Measurements from ENCODE around the gene CABP7. TPM values are rescaled to one million over a fixed set of nuclear protein-coding genes. Genes with fewer than 3 reads are reported as not detected.

The CABP7 gene
- total RNA-seq, 1 experiment from 2014 or later = not detected

DNA sequence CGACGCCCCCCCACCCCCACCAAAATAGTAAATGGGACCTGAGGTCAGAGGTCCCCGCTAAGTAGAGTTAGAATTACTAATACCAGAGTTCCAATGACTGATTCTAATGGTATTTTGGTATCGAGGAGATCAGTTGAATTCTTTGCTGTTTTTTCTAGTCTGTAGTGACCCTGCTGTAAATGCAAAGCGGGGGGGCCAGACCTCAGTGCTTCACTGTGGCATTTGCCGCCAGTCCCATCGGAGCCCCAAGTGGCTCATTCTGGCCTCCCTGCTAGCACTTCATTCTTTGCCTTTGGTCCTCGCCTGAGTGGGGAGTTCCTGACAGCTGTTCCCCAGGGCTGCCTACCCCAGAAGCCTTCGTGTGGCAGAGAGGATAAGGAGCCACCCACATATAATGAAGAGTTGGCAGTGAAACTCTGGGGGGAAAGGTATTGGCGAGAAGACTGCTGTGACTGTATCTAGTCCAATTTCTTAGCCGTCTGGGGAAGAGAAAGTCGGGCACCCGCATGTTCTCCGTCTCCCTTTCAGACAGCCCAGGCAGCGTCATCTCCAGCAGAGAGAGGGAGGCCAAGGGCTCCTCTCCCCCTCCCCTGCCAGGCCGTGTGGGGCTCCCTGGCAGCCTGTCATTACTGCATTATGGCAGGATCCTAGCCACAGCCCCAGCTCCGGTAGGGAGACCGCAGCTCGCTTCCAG is 19.4 kb upstream of the CABP7 start:
- no peaks in the 10 kb centered on the region for H3K9me3 ChIP-seq
- no peak overlapping the region for H3K4me3 ChIP-seq
- H3K36me3 ChIP-seq = peaks cover 18% of the 10 kb centered on the region
- H3K27me3 ChIP-seq = no peaks in the 10 kb centered on the region
- no peak for DNase-seq

DNA sequence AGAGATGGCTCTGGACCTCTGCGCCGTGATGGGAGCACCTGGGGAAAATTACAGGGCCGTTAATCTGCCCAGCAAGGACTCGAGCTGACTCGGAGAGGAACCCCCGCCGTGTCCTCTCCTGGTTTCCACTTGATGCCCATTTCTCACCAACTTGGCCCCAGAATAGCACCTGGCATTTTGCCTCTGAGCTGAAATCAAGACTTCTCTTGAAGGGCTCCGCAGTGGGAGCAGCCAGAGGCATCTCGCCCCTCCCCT is 19.0 kb upstream of the CABP7 start:
- no peak for DNase-seq
- peaks cover 13% of the 10 kb centered on the region for H3K36me3 ChIP-seq
- H3K9me3 ChIP-seq = no peaks in the 10 kb centered on the region
- H3K4me3 ChIP-seq = no peak overlapping the region
- H3K27me3 ChIP-seq = no peaks in the 10 kb centered on the region

DNA sequence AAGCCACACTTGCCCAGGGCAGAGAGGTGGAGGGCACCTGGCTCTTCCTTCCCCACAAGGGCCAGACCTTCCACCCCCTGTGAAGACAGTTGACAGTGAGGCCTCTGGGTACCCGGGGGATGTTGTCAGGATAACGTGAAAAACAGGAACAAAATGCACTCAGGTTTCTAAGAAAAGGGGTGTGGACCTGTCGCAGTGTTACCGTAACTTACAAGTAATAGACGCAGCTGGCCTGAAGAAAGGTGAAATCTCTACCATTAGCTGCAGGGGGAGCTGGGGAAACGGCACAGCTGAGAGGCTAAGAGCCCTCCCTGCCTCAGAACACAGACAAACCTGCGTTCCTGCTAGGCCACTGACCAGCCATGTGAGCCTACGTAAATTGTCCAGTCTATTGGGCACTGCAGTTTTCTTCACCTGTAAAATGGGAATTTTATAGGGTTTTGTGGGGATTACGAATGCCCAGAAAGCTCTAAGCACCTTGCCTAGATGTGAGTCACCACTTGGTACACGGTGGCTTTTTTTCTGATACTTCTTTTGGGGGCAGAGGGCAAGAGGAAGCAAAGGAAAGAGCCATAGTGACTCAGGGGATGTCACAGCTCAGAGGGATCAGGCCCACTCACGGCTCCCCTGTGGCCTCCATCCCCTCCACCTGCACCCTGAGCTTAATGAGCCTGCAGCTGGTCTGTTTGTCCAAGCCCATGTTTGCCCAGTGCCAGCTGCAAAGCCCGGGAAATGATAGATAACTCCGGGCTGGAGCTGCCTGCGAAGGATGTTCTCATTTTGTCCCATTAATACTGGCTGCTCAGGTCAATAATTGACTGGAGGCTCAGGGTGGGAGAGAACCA is 18.4 kb upstream of the CABP7 start:
- Histone ChIP-seq H3K4me3 (no peak overlapping the region), H3K9me3 (no peaks in the 10 kb centered on the region), H3K36me3 (peaks cover 10% of the 10 kb centered on the region), H3K27me3 (no peaks in the 10 kb centered on the region)
- DNase-seq = no peak

DNA sequence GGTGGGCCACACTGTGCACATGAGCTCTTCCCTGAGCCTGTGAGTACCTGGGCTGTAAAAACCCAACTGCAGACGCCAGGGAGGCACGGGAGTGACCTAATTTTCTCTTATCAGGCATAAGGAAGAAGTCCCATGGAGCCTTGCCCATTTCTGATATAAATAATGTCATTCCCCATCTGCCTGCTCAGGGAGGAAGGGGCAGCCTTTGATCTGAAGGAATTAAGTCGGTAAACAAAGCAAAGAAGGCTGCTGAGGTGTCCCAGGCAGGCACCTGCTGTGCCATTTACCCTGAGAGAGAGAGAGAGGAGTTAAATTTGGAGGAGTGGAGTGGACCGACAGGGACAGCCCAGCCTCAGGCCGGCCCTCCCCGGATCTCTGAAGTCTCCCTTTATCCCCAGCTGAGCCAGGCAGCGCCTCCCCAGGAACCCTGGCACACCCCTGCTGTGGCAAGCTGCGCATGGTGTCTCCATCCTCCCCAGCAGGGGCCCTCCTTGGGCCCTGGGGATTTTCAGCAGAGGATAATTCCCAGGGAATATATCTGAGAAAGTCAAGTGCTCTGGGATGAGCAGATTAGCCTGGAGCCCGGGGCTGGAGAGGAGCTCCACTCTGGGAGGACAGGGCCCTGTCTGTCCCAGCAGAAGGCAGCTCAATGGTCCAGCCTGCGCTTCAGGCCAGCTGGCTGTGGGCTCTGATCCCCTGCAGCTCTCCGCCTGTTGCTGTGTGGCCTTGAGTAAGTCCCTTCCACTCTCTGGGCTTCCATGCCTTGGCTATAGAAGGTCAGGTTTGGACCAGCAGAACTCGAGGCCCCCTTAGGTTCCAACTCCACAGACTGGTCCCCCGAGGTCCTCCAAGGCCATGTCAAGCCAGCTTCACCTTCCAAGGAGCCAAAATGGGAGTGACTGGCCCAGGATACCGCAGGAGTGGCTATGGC is 17.5 kb upstream of the CABP7 start:
- Histone ChIP-seq H3K4me3 (no peak overlapping the region), H3K9me3 (no peaks in the 10 kb centered on the region), H3K36me3 (peaks cover 6% of the 10 kb centered on the region), H3K27me3 (no peaks in the 10 kb centered on the region)
- no peak for DNase-seq

GRCh38 chr22:29702931-29703501 is 16.8 kb upstream of the CABP7 start:
- Histone ChIP-seq H3K36me3 (peaks cover 2% of the 10 kb centered on the region), H3K27me3 (no peaks in the 10 kb centered on the region), H3K4me3 (no peak overlapping the region), H3K9me3 (no peaks in the 10 kb centered on the region)
- no peak for DNase-seq

GRCh38 chr22:29703569-29704195 is 16.1 kb upstream of the CABP7 start:
- H3K27me3 ChIP-seq = no peaks in the 10 kb centered on the region
- no peaks in the 10 kb centered on the region for H3K9me3 ChIP-seq
- no peak overlapping the region for H3K4me3 ChIP-seq
- no peak for DNase-seq
- no peaks in the 10 kb centered on the region; the same call in 1 of the 2 replicates for H3K36me3 ChIP-seq

GRCh38 chr22:29704528-29705285 is 15.1 kb upstream of the CABP7 start:
- no peaks in the 10 kb centered on the region for H3K9me3 ChIP-seq
- peak; percentile 67 for DNase-seq
- no peaks in the 10 kb centered on the region for H3K27me3 ChIP-seq
- H3K4me3 ChIP-seq = no peak overlapping the region
- H3K36me3 ChIP-seq = no peaks in the 10 kb centered on the region; the same call in 1 of the 2 replicates

GRCh38 chr22:29705651-29706050 is 14.2 kb upstream of the CABP7 start:
- H3K27me3 ChIP-seq = no peaks in the 10 kb centered on the region
- H3K36me3 ChIP-seq = no peaks in the 10 kb centered on the region
- no peak overlapping the region for H3K4me3 ChIP-seq
- H3K9me3 ChIP-seq = no peaks in the 10 kb centered on the region
- no peak for DNase-seq

GRCh38 chr22:29706486-29706885 is 13.3 kb upstream of the CABP7 start:
- Histone ChIP-seq H3K4me3 (no peak overlapping the region), H3K36me3 (no peaks in the 10 kb centered on the region), H3K9me3 (no peaks in the 10 kb centered on the region), H3K27me3 (no peaks in the 10 kb centered on the region)
- no peak for DNase-seq

GRCh38 chr22:29707010-29707409 is 12.8 kb upstream of the CABP7 start:
- Histone ChIP-seq H3K4me3 (no peak overlapping the region), H3K27me3 (no peaks in the 10 kb centered on the region), H3K36me3 (no peaks in the 10 kb centered on the region), H3K9me3 (no peaks in the 10 kb centered on the region)
- DNase-seq = no peak

GRCh38 chr22:29707471-29707870 is 12.3 kb upstream of the CABP7 start:
- H3K9me3 ChIP-seq = no peaks in the 10 kb centered on the region
- no peaks in the 10 kb centered on the region for H3K27me3 ChIP-seq
- H3K36me3 ChIP-seq = no peaks in the 10 kb centered on the region
- no peak for DNase-seq
- H3K4me3 ChIP-seq = no peak overlapping the region

DNA sequence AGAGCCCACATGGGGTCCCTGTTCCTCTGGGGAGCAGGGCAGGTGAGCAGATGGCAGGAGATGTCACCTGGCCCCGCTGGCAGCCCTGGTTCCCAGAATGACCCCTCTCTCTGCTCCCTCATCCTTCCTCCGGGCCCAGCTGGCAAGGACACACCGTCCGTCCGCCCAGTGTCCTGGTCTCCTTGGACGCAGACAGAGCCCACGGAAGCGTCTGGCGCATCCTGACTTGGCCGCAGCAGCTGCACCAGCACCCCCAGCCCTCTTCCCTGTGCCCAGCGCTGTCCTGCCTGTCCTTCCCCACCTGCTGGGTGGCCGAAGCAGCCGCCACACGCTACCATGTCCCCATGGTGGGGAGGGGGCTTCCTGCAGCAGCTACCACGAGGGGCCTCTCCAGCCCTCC is 9.6 kb upstream of the CABP7 start:
- Histone ChIP-seq H3K4me3 (no peak overlapping the region), H3K36me3 (no peaks in the 10 kb centered on the region), H3K9me3 (no peaks in the 10 kb centered on the region), H3K27me3 (no peaks in the 10 kb centered on the region)
- DNase-seq = no peak

DNA sequence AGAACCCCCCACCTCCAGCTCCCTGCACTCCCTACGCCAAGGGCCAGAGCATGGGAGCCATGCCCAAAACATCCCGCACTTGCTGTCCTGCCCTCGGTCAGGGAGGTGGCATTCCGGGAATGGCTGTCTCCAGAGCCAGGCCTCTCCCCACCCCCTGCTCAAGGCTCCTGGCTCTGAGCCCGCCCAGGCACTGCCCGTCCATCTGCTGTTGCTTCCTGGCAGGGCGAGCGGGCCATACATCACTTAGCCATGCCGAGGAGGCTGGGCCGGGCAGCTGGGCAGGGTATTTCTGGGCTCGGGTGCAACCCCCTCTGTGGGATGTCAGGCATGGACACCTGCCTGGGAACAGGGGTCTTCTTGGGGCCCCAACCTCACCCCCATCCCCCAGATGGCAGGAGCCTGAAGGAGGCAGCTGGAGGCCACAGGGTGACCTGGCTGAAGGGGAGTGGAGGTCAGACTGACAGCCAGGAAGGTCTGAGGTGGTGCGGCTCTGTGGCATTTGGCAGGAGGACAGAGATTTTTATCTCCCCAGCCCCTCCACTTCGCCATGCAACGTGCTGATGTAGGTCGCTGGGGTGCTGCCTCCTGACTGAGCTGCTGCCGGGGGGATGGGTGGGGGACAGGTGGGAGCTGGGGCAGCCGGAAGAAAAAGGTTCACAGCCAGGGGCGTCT is 8.7 kb upstream of the CABP7 start:
- DNase-seq = no peak
- no peaks in the 10 kb centered on the region for H3K9me3 ChIP-seq
- H3K36me3 ChIP-seq = no peaks in the 10 kb centered on the region
- H3K27me3 ChIP-seq = no peaks in the 10 kb centered on the region
- no peak overlapping the region for H3K4me3 ChIP-seq

DNA sequence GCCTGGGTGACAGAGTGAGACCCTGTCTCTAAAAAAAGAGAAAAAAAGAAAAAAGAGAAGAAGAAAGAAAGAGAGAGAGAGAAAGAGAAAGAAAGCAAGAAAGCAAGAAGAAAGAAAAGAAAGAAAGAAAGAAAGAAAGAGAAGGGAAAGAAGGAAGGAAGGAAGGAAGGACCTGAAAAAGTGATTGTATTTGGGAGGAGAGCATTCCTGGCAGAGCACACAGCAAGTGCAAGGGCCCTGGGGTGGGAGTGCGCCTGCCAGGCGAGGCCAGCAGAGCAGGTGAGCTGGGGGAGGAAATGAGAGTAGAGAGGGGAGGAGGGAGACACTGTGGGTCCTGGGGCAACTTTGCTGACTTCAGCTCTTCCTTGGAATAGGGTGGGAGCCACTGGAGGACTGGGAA is 7.7 kb upstream of the CABP7 start:
- H3K36me3 ChIP-seq = no peaks in the 10 kb centered on the region
- no peak for DNase-seq
- no peaks in the 10 kb centered on the region for H3K9me3 ChIP-seq
- no peaks in the 10 kb centered on the region for H3K27me3 ChIP-seq
- H3K4me3 ChIP-seq = no peak overlapping the region

DNA sequence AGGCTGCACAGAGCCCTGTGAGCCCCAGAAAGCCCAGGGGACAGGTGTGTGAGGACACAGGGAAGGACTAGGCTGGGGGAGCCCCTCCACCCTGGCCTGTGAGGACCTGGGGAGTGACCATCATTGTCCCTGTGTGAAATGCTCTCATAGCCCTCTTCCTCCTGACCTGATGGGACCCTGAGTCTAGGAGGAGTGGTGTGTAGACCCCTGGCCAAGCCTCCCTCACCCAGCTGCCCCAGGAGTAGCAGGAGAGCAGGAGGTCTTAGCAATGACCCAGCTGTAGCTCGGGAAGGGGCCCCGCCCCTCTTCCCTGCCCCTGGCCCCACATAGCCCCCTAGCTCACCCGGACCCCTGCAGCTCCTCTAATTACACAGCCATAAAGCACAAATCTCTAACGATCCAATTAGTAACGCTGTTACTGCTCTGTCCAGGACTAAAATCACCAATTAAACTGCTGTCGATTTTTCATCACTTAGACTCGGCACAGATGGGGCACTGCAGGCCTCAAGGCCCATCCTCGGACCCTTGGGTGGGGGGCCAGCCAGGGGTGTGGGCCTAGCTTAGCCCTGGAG is 6.6 kb upstream of the CABP7 start:
- no peak for DNase-seq
- no peaks in the 10 kb centered on the region for H3K27me3 ChIP-seq
- H3K36me3 ChIP-seq = no peaks in the 10 kb centered on the region
- no peak overlapping the region for H3K4me3 ChIP-seq
- no peaks in the 10 kb centered on the region for H3K9me3 ChIP-seq

Data from MG63 (cell line).